BJ (cell line): ENCODE measurements around the gene KATNB1. TPM values are rescaled to one million over a fixed set of nuclear protein-coding genes. Genes with fewer than 3 reads are reported as not detected.

Experiments
- CTCF ChIA-PET: fragments of 350-600 bp; formaldehyde crosslinking; extraction: SDS; loops from one replicate; lab custom pipeline; 2021; ENCODE audit warnings: antibody characterized with exemption, inconsistent platforms; lab: Yijun Ruan, JAX
- POLR2A ChIA-PET: fragments of 300-600 bp; sonication (Branson Sonifier 250); formaldehyde crosslinking; extraction: SDS; loops from one replicate; lab custom pipeline; 2021; ENCODE audit warnings: antibody characterized with exemption; lab: Charles Lee
- DNase-seq: peaks from one replicate; pipeline ENCODE4 v3.0.0-alpha.2; 2011; ENCODE audit warnings: low read depth
- H3K27me3 ChIP-seq: 2 replicates; pipeline ENCODE4 v1.6.0; 2011; ENCODE audit warnings: low read length; ENCODE audit not compliant: control insufficient read depth, insufficient read depth
- H3K36me3 ChIP-seq: 2 replicates; pipeline ENCODE4 v1.5.1; 2011; ENCODE audit warnings: low read length; ENCODE audit not compliant: control insufficient read depth, insufficient read depth
- H3K4me3 ChIP-seq: 2 replicates; pipeline ENCODE4 v1.5.1; 2011; ENCODE audit warnings: low read depth, mild to moderate bottlenecking, control low read depth, low read length
- CTCF ChIP-seq: IDR thresholded peaks from 2 replicates; pipeline ENCODE4 v1.5.1; 2011; ENCODE audit warnings: low read depth, mild to moderate bottlenecking, control low read depth, inconsistent platforms, low read length, moderate library complexity; ENCODE audit not compliant: insufficient read depth
- polyA plus RNA-seq: library from polyadenylated mRNA; depleted of rRNA; stranded (reverse); fragments of >200 nt; gene quantifications from 2 replicates; pipeline ENCODE4 v1.2.3, GENCODE V29; 2011

KATNB1 gene
- polyA plus RNA-seq, 1 experiment: 28.1 TPM

- CTCF ChIA-PET: interaction anchor here (0.6 to 1.4 kb wide), 4 partner anchors 13 to 178 kb away, joined by 3 to 7 read pairs (median 3); no protein-coding TSS in a partner anchor
- POLR2A ChIA-PET: no interaction called here
- Histone ChIP-seq H3K36me3 (peaks cover 22% of the 10 kb centered on the region), H3K27me3 (no peaks in the 10 kb centered on the region), H3K4me3 (no peak overlapping the region)
- no peak for TF ChIP-seq CTCF
- DNase-seq: no peak
These were observed 18.9 kb downstream of the KATNB1 start for GRCh38 chr16:57754354-57755060.

GRCh38 chr16:57755061-57755684 lies 19.6 kb downstream of the KATNB1 start:
- no peak for DNase-seq
- no peak for TF ChIP-seq CTCF
- ChIA-PET CTCF (interaction anchor here (1.1 to 3.2 kb wide), 4 partner anchors 13 to 179 kb away, joined by 3 to 22 read pairs (median 5); no protein-coding TSS in a partner anchor), POLR2A (no interaction called here)
- Histone ChIP-seq H3K4me3 (no peak overlapping the region), H3K27me3 (no peaks in the 10 kb centered on the region), H3K36me3 (peaks cover 27% of the 10 kb centered on the region)

GRCh38 chr16:57755726-57756423 lies 20.3 kb downstream of the KATNB1 start:
- Histone ChIP-seq H3K4me3 (no peak overlapping the region), H3K36me3 (peaks cover 33% of the 10 kb centered on the region), H3K27me3 (no peaks in the 10 kb centered on the region)
- POLR2A ChIA-PET: no interaction called here
- no peak for TF ChIP-seq CTCF
- no peak for DNase-seq
- CTCF ChIA-PET: interaction anchor here (0.7 to 3.2 kb wide), 18 partner anchors 8 to 179 kb away, joined by 3 to 32 read pairs (median 7); no protein-coding TSS in a partner anchor

GRCh38 chr16:57756424-57757325 lies 21.1 kb downstream of the KATNB1 start:
- DNase-seq: no peak
- H3K36me3 ChIP-seq: peaks cover 39% of the 10 kb centered on the region
- CTCF ChIA-PET: interaction anchor here (0.5 to 3.2 kb wide), 24 partner anchors 8 to 437 kb away, joined by 3 to 32 read pairs (median 4); partner anchors contain the start of gene KATNB1
- no peaks in the 10 kb centered on the region for H3K27me3 ChIP-seq
- POLR2A ChIA-PET: no interaction called here
- no peak overlapping the region for H3K4me3 ChIP-seq
- no peak for TF ChIP-seq CTCF
